GF-D8 (cell line): ENCODE measurements around the gene CAV2.
"Not testable (repeated sequence)": the region's sequence is repeated elsewhere in the genome, so short reads cannot be mapped to it uniquely, and the experiment has no call there.

ENCODE experiments used
- DNase-seq: peaks from one replicate; lab custom pipeline; 2025; lab: John Stamatoyannopoulos, UW

CAV2 gene, protein sequence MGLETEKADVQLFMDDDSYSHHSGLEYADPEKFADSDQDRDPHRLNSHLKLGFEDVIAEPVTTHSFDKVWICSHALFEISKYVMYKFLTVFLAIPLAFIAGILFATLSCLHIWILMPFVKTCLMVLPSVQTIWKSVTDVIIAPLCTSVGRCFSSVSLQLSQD

DNA sequence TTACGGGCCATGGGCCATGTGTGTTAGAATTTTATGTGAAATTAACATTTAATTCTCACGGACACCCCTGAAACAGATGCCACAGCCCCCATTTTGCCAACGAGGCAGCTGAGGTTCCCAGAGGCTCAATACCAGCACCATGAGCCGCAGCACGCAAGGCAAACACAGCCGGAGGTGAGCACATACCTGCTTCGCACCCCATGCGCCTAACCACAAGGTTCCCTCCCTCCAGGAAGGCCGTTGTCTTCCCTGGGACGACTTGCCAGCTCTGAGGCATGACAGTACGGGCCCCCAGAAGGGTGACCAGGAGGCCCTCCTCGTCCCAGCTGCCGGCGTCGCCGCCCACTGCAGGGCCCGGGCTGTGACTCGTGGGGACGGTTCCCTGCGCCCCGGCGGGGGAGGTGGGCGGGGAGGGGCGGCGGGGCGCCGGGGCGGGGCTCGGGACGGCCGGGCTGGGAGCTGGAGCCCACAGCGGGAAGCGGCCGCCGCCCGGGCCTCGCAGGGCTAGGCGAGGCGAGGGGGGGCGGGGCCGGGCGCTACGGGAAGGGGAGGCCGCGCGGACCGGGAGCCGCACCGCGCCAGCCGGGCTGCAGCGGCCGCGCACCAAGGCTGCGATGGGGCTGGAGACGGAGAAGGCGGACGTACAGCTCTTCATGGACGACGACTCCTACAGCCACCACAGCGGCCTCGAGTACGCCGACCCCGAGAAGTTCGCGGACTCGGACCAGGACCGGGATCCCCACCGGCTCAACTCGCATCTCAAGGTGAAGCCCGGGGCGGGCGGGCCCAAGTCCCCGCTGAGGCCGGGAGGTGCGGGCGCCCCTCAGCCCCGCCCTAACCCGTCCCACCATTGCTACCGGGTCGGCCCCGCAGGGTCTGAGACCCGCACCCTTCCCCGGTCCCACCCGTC is at the start of gene CAV2:
CAV2 (plus strand) TSS at position 571 of the 910 bp plus-strand sequence; CDS start at position 615, 44 bp downstream.
- no peak for DNase-seq

DNA sequence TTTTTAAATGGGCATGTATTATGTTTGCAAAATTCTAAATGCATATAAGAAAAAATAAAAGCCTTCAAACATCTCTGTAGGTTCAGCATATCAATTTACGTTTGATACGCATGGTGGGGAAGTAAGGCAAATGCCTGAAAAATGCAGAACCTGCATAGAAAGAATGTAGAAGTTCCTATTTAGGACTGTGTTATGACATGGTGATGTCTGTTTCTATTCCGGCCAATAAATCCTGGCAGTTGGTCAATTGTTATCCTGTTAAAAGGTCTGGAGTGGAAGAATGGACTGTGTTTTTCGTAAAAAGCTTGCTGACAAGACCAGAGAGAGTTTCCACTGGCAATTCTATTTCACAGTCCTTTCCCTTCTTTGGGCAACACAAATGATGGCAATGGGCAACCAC is 49.6 kb upstream of the CAV2 start:
- DNase-seq: no peak

DNA sequence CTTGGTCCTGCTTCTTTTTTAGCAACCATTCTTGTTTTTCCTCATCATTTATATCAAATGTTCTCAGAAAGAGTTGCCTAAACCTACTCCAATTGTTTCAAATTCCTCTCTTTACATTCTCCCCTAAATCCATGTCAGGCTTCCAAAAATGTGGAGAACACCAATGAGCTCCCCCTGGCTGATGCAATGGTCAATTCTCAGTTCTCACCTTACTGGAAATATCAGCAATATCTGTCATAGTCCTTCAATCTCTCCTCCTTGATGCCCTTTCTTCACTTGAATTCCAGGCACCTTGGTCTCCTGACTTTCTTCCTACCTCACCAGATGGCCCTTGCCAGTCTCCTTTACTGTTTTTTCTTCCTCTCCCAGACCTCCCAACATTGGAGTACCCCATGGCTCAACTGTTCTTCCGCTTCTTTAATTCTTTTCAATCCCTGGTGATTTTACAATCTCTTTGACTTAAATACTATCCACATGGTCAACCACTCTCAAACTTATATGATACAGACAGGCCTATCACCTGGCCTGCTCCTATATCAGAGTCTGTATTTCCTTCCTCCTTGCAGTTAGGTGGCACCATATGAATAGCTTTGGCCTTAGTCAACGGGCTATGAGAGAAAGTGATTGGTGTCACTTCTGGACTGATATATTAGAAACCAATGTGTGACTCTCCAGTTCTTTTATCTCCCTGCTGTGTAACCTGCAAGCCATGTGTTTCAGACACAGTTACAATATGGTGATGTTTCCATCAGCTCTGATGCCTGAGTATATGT is 47.4 kb upstream of the CAV2 start:
- DNase-seq: no peak

DNA sequence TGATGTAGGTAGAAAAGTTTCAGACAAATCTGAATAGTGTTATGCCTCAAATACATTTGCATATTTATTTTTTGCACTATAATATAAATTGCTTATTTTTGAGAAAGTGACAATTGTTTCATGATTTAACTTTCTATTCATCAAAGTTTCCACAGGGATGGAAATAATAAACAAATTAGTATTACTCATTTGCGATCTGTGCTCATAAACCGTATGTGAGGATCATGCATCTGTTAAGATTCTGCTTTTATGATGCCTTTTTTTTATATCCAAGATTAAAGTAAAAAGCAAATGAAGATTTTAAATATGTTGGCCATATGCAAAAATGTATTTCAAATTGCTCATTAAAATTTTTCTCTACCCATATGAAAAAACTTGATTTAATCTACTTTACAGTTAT is 45.2 kb upstream of the CAV2 start:
- DNase-seq: no peak

DNA sequence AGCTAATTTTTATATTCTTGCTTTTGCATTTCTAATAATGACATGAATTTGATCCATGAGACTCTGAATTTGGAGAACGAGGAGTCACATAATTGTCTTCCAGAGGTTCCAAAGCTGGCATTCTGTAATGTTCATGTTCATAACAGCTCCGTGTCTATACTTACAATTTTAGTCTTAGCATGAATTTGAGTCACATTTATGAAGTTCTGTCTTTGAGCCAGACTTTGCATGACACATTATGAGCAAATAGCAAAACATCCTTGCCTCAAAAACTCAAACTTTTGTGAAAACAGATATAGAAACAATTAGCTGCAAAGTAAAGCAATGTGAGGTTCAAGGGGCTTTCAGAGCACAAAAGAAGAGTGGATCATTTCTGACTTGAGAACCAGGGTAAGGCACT is 44.5 kb upstream of the CAV2 start:
- no peak for DNase-seq

DNA sequence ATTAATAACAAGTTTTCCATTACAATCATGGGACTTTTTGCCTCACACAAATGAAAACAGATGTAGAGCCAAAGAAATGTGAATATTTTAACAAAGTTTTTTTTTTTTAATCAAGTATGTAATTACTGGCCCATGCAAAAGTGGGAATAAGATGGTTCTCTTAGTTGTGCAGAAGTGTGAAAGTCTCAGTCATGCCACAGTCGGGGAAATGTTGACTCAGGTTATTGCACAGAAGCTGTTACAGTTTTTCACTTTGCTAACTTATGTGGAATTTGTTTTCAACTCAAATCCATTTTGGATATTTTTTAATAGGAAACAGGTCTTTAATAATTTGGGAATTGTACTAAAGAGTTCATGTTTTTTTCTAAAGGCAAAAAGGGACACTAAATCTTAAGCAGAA is 44.0 kb upstream of the CAV2 start:
- no peak for DNase-seq

DNA sequence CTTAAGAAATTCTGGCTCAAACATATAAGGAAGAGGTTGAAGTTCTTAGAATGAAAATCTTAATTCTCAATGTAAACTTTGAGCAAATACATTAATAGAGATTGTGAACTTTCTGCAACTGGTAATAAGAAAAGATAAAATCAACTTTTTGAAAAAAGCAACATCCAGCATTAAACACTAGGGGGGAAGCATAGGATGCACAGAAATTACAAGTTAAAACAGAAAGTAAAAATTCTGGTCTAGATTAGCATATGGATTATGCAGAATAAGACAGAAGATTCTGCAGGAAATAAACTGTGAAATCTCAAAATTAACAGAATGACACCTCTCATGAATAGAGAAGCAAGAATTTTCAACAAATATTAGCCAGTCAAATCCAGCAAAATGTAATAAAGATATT is 38.0 kb upstream of the CAV2 start:
- no peak for DNase-seq

DNA sequence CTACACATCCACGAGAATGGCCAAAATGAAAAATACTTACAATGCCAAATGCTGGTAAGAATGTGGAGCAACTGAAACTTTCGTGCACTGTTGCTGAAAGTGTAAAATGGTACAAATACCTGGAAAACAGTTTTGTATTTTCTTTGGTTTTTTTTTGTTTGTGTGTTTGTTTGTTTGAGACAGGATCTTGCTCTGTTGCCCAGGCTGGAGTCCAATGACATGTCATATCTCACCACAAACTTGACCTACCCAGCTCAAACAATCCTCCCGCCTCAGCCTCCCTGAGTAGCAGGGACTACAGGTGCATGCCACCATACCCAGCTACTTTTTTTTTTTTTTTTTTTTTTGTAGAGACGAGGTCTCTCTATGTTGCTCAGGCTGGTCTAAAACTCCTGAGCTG is 35.6 kb upstream of the CAV2 start:
- DNase-seq: no peak

DNA sequence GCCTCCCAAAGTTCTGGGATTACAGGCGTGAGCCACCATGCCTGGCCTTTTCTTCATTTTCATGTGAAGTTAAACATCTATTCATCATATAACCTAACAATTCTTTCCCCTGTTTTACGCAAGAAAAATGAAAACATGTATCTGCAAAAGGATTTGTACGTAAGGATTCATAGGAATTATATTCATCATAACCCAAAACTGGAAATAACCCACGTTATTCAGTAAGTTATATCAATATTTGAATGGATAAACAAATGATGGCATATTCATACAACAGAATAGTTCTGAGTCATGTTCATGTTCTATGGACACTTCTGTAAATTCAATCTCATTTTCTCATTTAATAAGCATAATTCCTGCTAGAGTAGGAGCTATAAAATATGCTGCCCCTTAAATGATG is 35.2 kb upstream of the CAV2 start:
- no peak for DNase-seq

DNA sequence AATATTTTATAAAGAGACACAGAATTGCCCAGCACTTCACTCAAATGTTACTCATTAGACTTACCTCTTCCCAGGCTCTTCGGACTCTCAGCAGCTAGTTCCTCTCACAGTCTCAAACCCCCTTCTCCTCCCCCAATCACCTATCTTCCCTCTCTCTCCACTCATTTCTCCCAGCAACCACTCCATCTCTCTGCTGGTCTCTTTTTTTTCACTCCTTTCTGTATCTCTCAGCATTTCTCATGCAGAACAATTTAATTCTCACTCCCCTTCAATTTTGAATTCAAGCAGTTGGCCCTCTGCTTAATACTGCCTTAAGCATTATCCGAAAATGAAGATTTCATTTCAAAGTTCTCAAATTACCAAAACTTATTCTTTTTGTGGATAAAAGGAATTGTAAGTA is 34.4 kb upstream of the CAV2 start:
- no peak for DNase-seq

DNA sequence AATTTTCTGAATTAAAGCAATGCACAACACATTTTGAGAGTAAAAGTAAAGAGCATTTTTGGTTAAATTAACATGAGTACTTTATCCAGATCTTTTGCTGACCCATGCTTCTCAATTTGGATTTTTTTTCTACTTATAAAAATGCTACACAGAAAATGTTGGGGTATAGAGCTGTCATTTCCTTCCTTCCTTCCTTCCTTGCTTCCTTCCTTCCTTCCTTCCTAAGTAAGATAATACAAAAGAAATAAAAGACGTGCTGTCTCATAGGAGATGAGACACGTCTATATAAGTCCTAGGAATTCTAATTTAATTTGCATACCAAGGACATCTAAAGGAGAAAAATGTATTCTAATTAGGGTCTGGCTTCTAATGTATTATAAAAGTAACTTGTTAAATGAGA is 31.0 kb upstream of the CAV2 start:
- DNase-seq: no peak

DNA sequence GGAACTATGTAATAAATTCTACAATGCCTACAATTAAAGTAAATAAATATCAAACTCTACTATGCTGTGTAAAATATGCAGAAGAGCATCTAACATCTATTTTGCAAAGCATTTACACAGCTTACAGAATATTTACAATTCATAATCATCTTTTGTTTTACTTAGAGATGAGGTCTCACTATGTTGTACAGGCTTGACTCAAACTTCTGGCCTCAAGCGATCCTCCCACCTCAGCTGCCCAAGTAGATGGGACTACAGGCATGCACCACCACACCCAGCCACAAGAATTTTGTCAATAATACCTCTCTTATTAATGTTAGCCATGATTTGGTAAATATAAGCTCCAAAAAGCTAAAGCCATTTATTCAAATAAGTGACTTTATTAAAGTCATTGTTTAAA is 21.9 kb upstream of the CAV2 start:
- DNase-seq: no peak

DNA sequence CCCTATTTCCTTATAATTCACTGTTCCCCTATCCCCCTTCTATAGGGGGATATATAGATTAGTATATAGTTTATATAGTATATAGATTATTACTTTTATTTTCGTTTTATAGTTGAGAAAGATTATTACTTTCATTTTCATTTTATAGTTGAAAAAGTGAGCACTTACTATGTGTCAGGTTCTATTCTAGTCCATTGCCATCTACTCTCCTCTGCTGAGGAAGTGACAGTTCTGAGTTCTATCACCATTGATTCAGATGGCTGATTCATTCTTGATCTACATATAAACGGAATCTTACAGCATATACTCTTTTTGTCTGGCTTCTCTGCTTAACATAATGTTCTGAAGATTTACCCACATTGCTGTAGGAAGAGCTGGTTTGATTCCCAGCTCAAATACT is 20.7 kb upstream of the CAV2 start:
- no peak for DNase-seq

DNA sequence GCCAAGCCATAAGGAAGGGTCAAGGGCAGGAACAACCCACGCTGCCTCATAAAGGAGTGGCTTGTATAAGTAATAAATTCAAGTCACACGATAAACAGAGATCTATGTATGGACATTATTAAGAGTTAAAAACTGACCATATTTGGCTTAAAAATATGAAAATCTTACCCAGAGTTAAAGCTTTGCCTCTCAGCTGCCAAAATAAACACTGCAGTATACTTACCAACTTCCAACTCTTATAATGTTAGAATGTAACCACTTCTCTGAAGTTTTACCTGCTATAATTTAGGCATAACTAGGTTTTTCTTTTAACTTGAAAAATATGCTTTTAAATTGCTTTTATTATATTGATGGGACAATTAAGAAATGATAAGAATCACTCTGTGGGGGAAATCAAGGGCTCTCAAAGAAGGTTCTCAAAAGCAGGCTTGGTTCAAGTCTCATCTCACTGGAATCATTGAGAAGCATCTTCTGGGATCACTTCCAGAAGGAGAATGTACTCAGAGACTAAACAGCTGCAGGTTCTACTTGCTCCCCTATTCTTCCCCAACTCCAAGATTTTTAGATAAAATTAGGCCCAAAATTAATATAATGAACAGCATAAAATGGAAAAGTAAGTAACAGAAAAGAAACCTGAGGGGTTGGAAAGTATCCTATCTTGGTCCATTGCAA is 16.1 kb upstream of the CAV2 start:
- no peak for DNase-seq

DNA sequence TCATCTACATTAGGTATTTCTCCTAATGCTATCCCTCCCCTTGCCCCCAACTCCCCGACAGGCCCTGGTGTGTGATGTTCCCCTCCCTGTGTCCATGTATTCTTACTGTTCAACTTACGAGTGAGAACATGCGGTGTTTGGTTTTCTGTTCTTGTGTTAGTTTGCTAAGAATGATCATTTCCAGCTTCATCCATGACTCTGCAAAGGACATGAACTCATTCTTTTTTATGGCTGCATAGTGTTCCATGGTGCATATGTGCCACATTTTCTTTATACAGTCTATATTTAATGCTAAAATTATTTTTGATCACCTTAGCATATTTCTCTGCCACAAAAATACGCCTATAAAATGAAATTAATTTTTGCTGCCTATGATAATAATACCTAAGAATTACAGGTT is 15.1 kb upstream of the CAV2 start:
- DNase-seq: not testable (repeated sequence)

DNA sequence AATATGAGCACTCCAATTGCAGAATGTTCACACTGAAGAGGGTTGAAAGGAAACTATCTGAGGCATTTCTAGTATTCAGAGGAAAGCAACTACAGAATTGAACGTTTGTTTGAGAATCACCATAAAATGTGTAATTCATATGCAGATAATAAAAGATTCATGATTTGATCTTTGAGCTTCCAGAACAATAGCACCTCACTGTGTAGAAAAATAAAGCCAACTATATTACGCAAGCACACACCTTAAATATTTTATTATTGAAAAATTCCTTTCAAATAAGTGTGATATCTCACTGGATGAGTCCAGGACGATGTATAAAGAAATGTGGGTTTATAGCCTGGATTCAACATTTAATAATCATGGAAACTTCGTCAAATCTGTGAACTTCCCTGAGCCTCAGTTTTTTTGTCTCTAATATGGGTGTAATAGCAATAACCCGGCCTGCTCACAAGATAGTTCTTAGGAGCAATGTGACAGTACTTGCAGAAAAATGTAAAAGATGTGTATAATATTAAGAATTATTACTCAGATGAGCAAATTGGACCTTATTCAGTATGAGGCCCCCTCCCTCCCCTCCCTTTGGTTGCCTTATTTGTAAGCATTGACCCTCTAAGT is 11.5 kb upstream of the CAV2 start:
- no peak for DNase-seq

DNA sequence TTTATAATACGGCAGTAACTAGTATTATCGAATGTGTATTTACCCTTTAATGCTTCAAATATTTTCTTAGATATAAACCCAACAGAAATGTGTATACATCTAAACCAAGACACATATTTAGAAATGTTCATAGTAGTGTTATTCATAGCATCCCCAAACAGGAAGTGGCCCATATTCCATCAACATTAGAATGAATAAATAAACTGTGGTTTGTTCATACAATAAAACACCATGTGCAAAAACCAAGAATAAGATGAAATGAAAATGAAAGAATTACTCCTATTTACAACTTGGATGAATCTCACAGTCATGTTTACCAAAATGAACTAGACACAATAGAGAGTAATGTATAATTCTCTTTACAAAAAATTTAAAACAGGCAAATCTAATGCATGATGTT is 9.2 kb upstream of the CAV2 start:
- no peak for DNase-seq

DNA sequence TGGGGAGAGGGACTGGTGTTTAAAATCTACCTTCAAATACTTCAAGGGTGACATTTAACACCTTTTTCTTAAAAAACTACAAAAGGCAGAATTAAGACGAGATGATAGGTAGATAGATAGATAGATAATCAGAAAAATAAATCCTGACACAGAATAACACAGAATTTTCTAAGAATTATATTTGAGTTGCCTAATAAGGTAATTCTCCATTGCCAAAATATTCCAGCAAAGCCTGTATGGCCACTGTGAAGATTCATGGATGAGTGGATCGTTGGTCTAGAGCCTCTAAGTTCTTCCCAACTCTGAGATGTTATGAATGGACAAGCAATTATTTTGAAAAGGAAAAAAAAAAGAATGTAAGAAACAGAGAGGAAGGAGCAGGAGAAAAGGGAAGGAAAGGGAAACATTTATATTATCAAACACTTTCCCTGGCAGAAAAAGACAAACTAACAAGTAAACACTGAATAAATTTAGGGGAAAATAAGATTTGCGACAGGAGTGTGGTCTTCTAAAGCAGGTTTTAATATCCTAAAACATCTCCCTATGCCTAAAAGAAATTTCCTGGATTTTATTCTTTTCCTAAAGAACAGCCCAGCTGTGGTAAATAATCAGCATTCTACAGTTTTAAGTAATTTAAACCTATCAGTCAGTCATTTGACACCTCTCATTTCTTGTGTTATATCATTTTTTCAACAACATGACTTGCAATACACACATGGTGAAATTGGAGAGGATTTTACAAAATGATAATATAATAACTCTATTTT is 7.5 kb upstream of the CAV2 start:
- no peak for DNase-seq

DNA sequence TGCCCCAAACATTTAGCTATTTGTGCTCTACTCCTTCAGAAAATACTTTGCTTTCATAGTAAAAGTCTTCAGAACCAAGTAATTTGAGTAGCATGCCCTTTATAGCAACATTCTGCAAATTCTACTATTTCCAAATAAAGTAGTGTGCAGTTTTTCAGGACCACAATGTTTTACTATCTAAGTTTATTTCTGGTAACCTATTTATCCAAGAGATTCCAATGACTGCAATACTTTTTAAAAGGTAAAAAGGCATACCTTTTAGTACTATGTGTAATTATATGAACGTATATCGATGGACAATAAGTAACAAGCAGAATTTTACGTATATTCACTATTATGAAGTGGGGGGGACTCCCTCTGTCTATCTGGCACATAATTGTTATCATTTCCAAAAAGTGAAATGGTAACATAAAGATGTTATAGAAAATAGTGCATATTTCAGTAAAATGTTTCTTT is 6.9 kb upstream of the CAV2 start:
- DNase-seq: no peak

DNA sequence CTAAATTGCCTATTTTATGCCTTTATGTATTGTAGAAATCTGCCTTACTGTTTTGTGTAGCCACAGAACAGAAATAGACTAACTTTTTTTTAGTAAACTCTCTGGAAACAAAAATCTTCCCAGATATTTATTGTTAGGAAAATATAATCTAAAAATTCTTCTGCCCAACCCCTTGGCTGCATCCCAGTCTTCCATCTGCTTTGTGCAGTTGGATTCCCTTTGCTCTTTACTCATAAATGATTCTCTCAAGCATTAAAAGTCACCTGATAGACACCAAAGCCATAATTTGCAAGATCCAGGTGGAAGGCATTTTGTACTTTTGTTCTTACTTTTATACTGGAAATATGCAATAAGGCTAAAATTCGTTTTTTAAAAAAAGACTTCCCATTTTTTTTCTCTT is 6.1 kb upstream of the CAV2 start:
- no peak for DNase-seq

DNA sequence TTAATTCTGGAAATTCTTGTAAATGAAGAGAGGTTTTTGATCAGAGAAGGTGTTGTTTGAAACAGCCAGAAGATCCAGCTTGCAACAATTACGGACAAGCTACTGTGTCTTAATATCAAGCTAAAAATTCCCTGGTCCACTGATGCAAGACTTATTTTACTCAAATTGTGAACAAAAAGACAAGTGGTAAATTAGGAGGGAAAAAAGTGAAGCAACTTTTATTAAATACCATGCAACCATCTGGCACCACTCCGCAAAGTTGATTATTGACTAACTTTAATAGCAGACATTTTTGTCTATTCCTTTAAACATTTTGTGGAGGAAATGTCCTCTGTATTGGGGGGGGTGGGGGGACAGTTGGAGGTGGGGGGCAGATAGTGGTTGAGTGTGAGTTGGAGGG is 5.1 kb upstream of the CAV2 start:
- DNase-seq: no peak
